H1 (cell line): ENCODE results near the gene ABHD16B. TPM values are rescaled to one million over a fixed set of nuclear protein-coding genes. Genes with fewer than 3 reads are reported as not detected.

ENCODE experiments used
- CTCF ChIA-PET: fragments of 300-600 bp; sonication (Branson Sonifier 250); formaldehyde crosslinking; loops from one replicate; lab custom pipeline; 2021; ENCODE audit not compliant: partially characterized antibody; lab: Charles Lee
- POLR2A ChIA-PET: fragments of 300-600 bp; sonication (Branson Sonifier 250); formaldehyde crosslinking; loops from one replicate; lab custom pipeline; 2021; ENCODE audit warnings: inconsistent platforms; ENCODE audit not compliant: partially characterized antibody; lab: Charles Lee
- DNase-seq, 2 experiments: peaks; one replicate each; pipeline versions ENCODE4 v3.0.0 to v3.0.0-alpha.2; 2010 to 2022; ENCODE audit warnings: low spot score in 2 of 2, low read depth in 1 of 2, mixed read lengths in 1 of 2
- FAIRE-seq: peaks from 2 replicates; lab custom pipeline; 2011; peaks lifted over from hg19 to GRCh38; lab: Jason Lieb, UNC
- H2AFZ ChIP-seq: 2 replicates; pipeline ENCODE4 v1.8.1; 2012; ENCODE audit warnings: low read length, inconsistent platforms
- H2AK5ac ChIP-seq: 2 replicates; pipeline ENCODE4 v1.6.1; 2013; ENCODE audit warnings: low read depth, low read length
- H2BK120ac ChIP-seq: replicated peaks from 2 replicates; pipeline ENCODE3; 2013; ENCODE audit warnings: low read depth, low read length, inconsistent platforms
- H2BK12ac ChIP-seq: 2 replicates; pipeline ENCODE4 v1.6.1; 2013; ENCODE audit warnings: low read depth, low read length
- H2BK15ac ChIP-seq: 2 replicates; pipeline ENCODE4 v1.6.1; 2013; ENCODE audit warnings: low read length
- H2BK20ac ChIP-seq: 2 replicates; pipeline ENCODE4 v1.6.1; 2013; ENCODE audit warnings: low read length
- H2BK5ac ChIP-seq: 2 replicates; pipeline ENCODE4 v1.6.1; 2013; ENCODE audit warnings: low read depth, low read length
- H3K14ac ChIP-seq: 2 replicates; pipeline ENCODE4 v1.6.1; 2013; ENCODE audit warnings: inconsistent platforms; ENCODE audit not compliant: insufficient read length
- H3K18ac ChIP-seq: 2 replicates; pipeline ENCODE4 v1.6.1; 2013; ENCODE audit warnings: low read length; ENCODE audit errors: extremely low read depth
- H3K23ac ChIP-seq: 2 replicates; pipeline ENCODE4 v1.6.1; 2013; ENCODE audit warnings: inconsistent platforms; ENCODE audit not compliant: insufficient read length
- H3K23me2 ChIP-seq: 2 replicates; pipeline ENCODE4 v1.6.1; 2013; ENCODE audit warnings: low read depth, low read length
- H3K27ac ChIP-seq: 2 replicates; pipeline ENCODE4 v1.6.1; 2011; ENCODE audit warnings: low read depth, low read length, inconsistent platforms
- H3K27me3 ChIP-seq, 4 experiments: replicated peaks in 1 of 4; 1 replicate in 1 of 4; 2 replicates in 3 of 4; pipeline versions ENCODE4 v1.6.1 to v1.8.1; 2011 to 2013; ENCODE audit warnings: low read length in 3 of 4, mild to moderate bottlenecking in 3 of 4, inconsistent platforms in 2 of 4, mixed read lengths in 2 of 4, moderate library complexity in 1 of 4; ENCODE audit not compliant: control insufficient read depth in 3 of 4, insufficient read depth in 3 of 4; ENCODE audit errors: extremely low read depth in 1 of 4
- H3K36me3 ChIP-seq, 4 experiments: 2 replicates each; pipeline versions ENCODE4 v1.6.1 to v1.8.1; 2011 to 2013; ENCODE audit warnings: mild to moderate bottlenecking in 4 of 4, low read length in 3 of 4, moderate library complexity in 2 of 4, control low read depth in 1 of 4, inconsistent platforms in 1 of 4; ENCODE audit not compliant: insufficient read depth in 4 of 4, control insufficient read depth in 2 of 4
- H3K4ac ChIP-seq: replicated peaks from 2 replicates; pipeline ENCODE3; 2013; ENCODE audit warnings: low read length, low read depth, mixed read lengths, inconsistent platforms; ENCODE audit not compliant: insufficient read length
- H3K4me1 ChIP-seq, 4 experiments: replicated peaks in 1 of 4; 1 replicate in 1 of 4; 2 replicates in 3 of 4; pipeline versions ENCODE4 v1.6.1 to v1.8.1; 2011 to 2013; ENCODE audit warnings: low read length in 3 of 4, inconsistent platforms in 2 of 4, mixed read lengths in 1 of 4; ENCODE audit not compliant: insufficient read depth in 4 of 4, control insufficient read depth in 3 of 4
- H3K4me2 ChIP-seq, 2 experiments: 2 replicates each; pipeline versions ENCODE4 v1.6.1 to v1.8.1; 2011 to 2013; ENCODE audit warnings: low read depth in 2 of 2, low read length in 2 of 2, control low read depth in 1 of 2, inconsistent platforms in 1 of 2, mild to moderate bottlenecking in 1 of 2; ENCODE audit not compliant: insufficient read depth in 1 of 2
- H3K4me3 ChIP-seq, 4 experiments: fragments of 200-600, 300-600 bp in 1 of 4; sonication (generic), shearing (Covaris generic), sonication (Bioruptor Twin) in 1 of 4; 2 replicates each; pipeline versions ENCODE4 v1.5.1 to v1.8.1; 2011 to 2016; ENCODE audit warnings: low read length in 4 of 4, low read depth in 3 of 4, control low read depth in 2 of 4, inconsistent platforms in 2 of 4, mild to moderate bottlenecking in 2 of 4, mixed read lengths in 1 of 4, moderate library complexity in 1 of 4; ENCODE audit not compliant: insufficient read depth in 2 of 4; ENCODE audit errors: extremely low read depth in 1 of 4
- H3K56ac ChIP-seq: replicated peaks from 2 replicates; pipeline ENCODE3; 2013; ENCODE audit warnings: low read depth, mild to moderate bottlenecking, mixed read lengths, low read length, inconsistent platforms; ENCODE audit not compliant: insufficient read length
- H3K79me1 ChIP-seq: 2 replicates; pipeline ENCODE4 v1.6.1; 2013; ENCODE audit warnings: low read depth, low read length, control low read depth
- H3K79me2 ChIP-seq, 2 experiments: 2 replicates each; pipeline versions ENCODE4 v1.6.1 to v1.8.1; 2012 to 2013; ENCODE audit warnings: low read length in 2 of 2, mild to moderate bottlenecking in 2 of 2, inconsistent platforms in 1 of 2; ENCODE audit not compliant: insufficient read depth in 2 of 2, control insufficient read depth in 1 of 2
- H3K9ac ChIP-seq, 4 experiments: replicated peaks in 1 of 4; 1 replicate in 1 of 4; 2 replicates in 3 of 4; pipeline versions ENCODE4 v1.6.1 to v1.8.1; 2011 to 2013; ENCODE audit warnings: low read depth in 3 of 4, low read length in 3 of 4, control low read depth in 2 of 4, mild to moderate bottlenecking in 2 of 4, moderate library complexity in 2 of 4, inconsistent platforms in 1 of 4; ENCODE audit errors: extremely low read depth in 1 of 4
- H3K9me3 ChIP-seq, 2 experiments: 2 replicates each; pipeline versions ENCODE4 v1.6.1 to v1.8.1; 2012 to 2013; ENCODE audit warnings: mild to moderate bottlenecking in 2 of 2, moderate library complexity in 2 of 2, control low read depth in 1 of 2, inconsistent platforms in 1 of 2, low read depth in 1 of 2, low read length in 1 of 2, mixed read lengths in 1 of 2; ENCODE audit not compliant: insufficient read depth in 2 of 2
- H4K20me1 ChIP-seq, 2 experiments: replicated peaks in 1 of 2; 2 replicates each; pipeline versions ENCODE3 to v1.8.1; 2011 to 2013; ENCODE audit warnings: inconsistent platforms in 2 of 2, low read length in 2 of 2, mild to moderate bottlenecking in 1 of 2; ENCODE audit not compliant: insufficient read depth in 2 of 2, control insufficient read depth in 1 of 2
- H4K5ac ChIP-seq: 2 replicates; pipeline ENCODE4 v1.6.1; 2013; ENCODE audit warnings: low read length, low read depth, mixed read lengths, inconsistent platforms; ENCODE audit not compliant: insufficient read length
- H4K8ac ChIP-seq: 2 replicates; pipeline ENCODE4 v1.8.0; 2013; ENCODE audit warnings: mild to moderate bottlenecking, moderate library complexity, low read length, inconsistent platforms; ENCODE audit not compliant: insufficient read depth; ENCODE audit errors: extremely low read depth
- H4K91ac ChIP-seq: replicated peaks from 2 replicates; pipeline ENCODE3; 2013; ENCODE audit warnings: low read length, mixed read lengths, inconsistent platforms; ENCODE audit not compliant: insufficient read length
- GABPA ChIP-seq: IDR thresholded peaks from 2 replicates; pipeline ENCODE4 v1.6.1; 2011; ENCODE audit warnings: mild to moderate bottlenecking, low read length, moderate library complexity, borderline replicate concordance; ENCODE audit not compliant: insufficient read depth
- JUND ChIP-seq: IDR thresholded peaks from 2 replicates; pipeline ENCODE4 v1.6.1; 2011; ENCODE audit warnings: mild to moderate bottlenecking, improper control_type of control experiment, low read length
- WGBS, 2 experiments: shearing (Covaris generic) in 1 of 2; methylation state at CpG; one replicate each; pipeline versions ENCODE4 v1.1.6 to v1.1.7; 2013 to 2015; ENCODE audit warnings: low lambda C conversion rate in 2 of 2, mixed read lengths in 2 of 2, inconsistent platforms in 1 of 2, low coverage in 1 of 2, missing lambda C conversion rate in 1 of 2; ENCODE audit not compliant: insufficient replicate concordance in 2 of 2, insufficient coverage in 1 of 2, insufficient read length in 1 of 2; ENCODE audit errors: extremely low coverage in 1 of 2, missing lambda C conversion rate in 1 of 2; 5-methylcytosine and 5-hydroxymethylcytosine counted together
- polyA plus RNA-seq, 7 experiments: library from polyadenylated mRNA; depleted of rRNA in 3 of 7; stranded (reverse) in 5 of 7; unstranded in 2 of 7; fragments of >200 nt in 5 of 7; fragments of 200-250 nt in 2 of 7; gene quantifications; 1 replicate in 5 of 7; 2 replicates in 1 of 7; 4 replicates in 1 of 7; pipeline versions ENCODE4 v1.2.1 to v1.2.3, GENCODE V29; 2011 to 2013; ENCODE audit warnings: missing spikeins in 2 of 7, mixed read lengths in 2 of 7
- total RNA-seq: library from RNA; stranded (reverse); fragmentation: NEBNext Ultra II Directional; extraction: Animal tissue kit (Norgen Biotek cat#: 25700); gene quantifications from 2 replicates; pipeline ENCODE4 v1.2.1, GENCODE V29; 2021

ABHD16B gene
- total and polyA plus RNA-seq, 2 of the 8 experiments (the other 6 are each of a cell fraction or from before 2014, with no cell fraction given), result not detected

- Histone ChIP-seq H2AK5ac (no peak overlapping the region; the same call in 1 of the 2 replicates), H2AFZ (no peak overlapping the region), H2BK120ac (no peak overlapping the region), H3K23me2 (peaks cover 8% of the 10 kb centered on the region; the same call in 1 of the 2 replicates), H2BK20ac (no peak overlapping the region; the same call in 1 of the 2 replicates), H3K4me2 (peak overlapping the region in 1 of 2 experiments; percentile 31; a peak in 1 of 4 replicates), H3K27ac (no peak overlapping the region), H3K14ac (no peak overlapping the region), H2BK15ac (peak overlapping the region; percentile 98), H3K4ac (no peak overlapping the region), H4K91ac (peak overlapping the region; percentile 89), H4K8ac (no peak overlapping the region; the same call in 1 of the 2 replicates), H3K9me3 (no peaks in the 10 kb centered on the region), H3K9ac (no peak overlapping the region), H4K20me1 (peaks cover 0 to 4% of the 10 kb centered on the region in 2 experiments), H3K23ac (no peak overlapping the region), H4K5ac (peak overlapping the region; percentile 4), H3K27me3 (no peaks in the 10 kb centered on the region), H3K79me2 (no peaks in the 10 kb centered on the region)
- FAIRE-seq, result no peak
- 69% methylated on average over 12 of the region's 14 CpGs; no CpG with 5 or more reads in 1 of the 2 experiments for WGBS, 2 experiments
- CTCF ChIA-PET, result interaction anchor here (0.7 to 3.6 kb wide), 16 partner anchors 10 to 314 kb away, joined by 3 to 18 read pairs (median 5); no protein-coding TSS in a partner anchor
- TF ChIP-seq GABPA (no peak), JUND (no peak)
- TF ChIP-seq, all 59 proteins: peak for 0
- H3K4me1 ChIP-seq, result peaks cover 7 to 49% (median 43%) of the 10 kb centered on the region in 4 experiments
- peak overlapping the region; percentile 91; the same call in 1 of the 2 replicates for H2BK5ac ChIP-seq
- DNase-seq, result peak in 1 of 2 experiments; percentile 59
- H3K79me1 ChIP-seq, result 0 out of 2 replicates have a peak, but pooled peaks cover 2% of the 10 kb centered on the region
- H3K36me3 ChIP-seq, result peaks cover 0 to 17% (median 0%) of the 10 kb centered on the region in 4 experiments; a peak in 1 of 8 replicates
- H2BK12ac ChIP-seq, result peak overlapping the region; percentile 85; the same call in 1 of the 2 replicates
- POLR2A ChIA-PET, result interaction anchor here (0.7 to 4.9 kb wide), 7 partner anchors 8 to 199 kb away, joined by 3 to 34 read pairs (median 3); partner anchors contain the start of genes RTEL1 and TPD52L2
- H3K56ac ChIP-seq, result no peak overlapping the region
- H3K18ac ChIP-seq, result peak overlapping the region; percentile 75
- H3K4me3 ChIP-seq, result no peak overlapping the region; a peak in 2 of 8 replicates
These were observed 3.4 kb upstream of the ABHD16B start for GRCh38 chr20:63857764-63858392.
